ENCODE results near the gene SHOC2.

DNA sequence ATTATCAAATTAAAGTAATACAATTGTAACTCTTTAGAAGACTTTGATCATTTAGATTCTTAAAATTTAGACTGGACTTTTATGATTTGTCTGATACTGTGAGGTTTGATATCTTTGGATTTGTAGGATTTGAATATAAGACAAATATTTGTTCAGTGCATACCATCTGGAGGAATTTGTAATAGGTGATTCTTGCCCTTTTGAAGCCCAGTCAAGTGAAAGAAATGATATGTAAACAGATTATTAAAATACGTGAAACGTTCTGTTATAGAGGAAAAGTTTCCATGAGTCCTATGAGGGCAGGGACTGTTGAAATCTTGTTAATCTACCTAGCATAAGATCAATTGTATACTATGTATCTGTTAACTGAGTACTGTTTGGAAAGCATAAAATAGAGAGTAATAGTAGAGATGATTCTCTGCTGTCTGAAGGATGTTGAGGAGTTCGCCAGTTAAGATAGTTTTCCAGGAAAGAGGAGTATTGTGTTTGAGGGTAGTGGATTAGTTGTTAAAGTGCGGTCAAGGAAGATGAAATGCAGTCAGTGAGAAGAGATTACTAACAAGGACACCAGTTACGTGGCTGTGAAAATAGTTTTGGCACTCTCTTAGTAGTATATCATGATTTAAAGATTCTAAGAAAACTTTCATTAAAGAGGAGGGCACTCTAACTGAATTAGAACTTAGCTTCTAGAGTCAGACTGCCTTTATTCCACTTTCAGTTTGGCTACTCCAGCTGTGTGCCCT lies 33.3 kb upstream of the SHOC2 start:
- TF ChIP-seq EZH2 (IDR thresholded peaks at IDR 0.05; ENCODE audit: insufficient read depth, poor library complexity, severe bottlenecking) (no peak), EZH2phosphoT487 (IDR thresholded peaks at IDR 0.05; ENCODE audit: insufficient read depth, low read depth) (no peak)

Data from GM23248 (cell line).